Activated CD4-positive, alpha-beta T cell treated with anti-CD3 and anti-CD28 coated beads, Interleukin-2, amount 10 ng/mL, durations not matched to agents 24 days and 14 days (primary cell): ENCODE measurements around the gene ATM. TPM values are rescaled to one million over a fixed set of nuclear protein-coding genes. Genes with fewer than 3 reads are reported as not detected.
"Not testable (repeated sequence)": the region's sequence is repeated elsewhere in the genome, so short reads cannot be mapped to it uniquely, and the experiment has no call there.

Source experiments
- DNase-seq: peaks from one replicate; pipeline ENCODE4 v3.0.0; 2022
- H3K27ac Mint-ChIP-seq: one replicate; pipeline ENCODE4 v1.8.0; 2022; ENCODE audit warnings: mild to moderate bottlenecking, mixed read lengths
- H3K27me3 Mint-ChIP-seq: one replicate; pipeline ENCODE4 v1.8.0; 2022; ENCODE audit warnings: mixed read lengths
- H3K36me3 Mint-ChIP-seq: one replicate; pipeline ENCODE4 v1.8.0; 2022; ENCODE audit warnings: low read depth, mild to moderate bottlenecking, mixed read lengths
- H3K4me1 Mint-ChIP-seq: one replicate; pipeline ENCODE4 v1.8.0; 2021; ENCODE audit warnings: mixed read lengths
- H3K4me3 Mint-ChIP-seq: one replicate; pipeline ENCODE4 v1.8.0; 2022; ENCODE audit warnings: mild to moderate bottlenecking, moderate library complexity, mixed read lengths
- H3K9me3 Mint-ChIP-seq: one replicate; pipeline ENCODE4 v1.8.0; 2021; ENCODE audit warnings: mixed read lengths
- intact Hi-C: fragments of 100-400 bp; cut with micrococcal nuclease; formaldehyde crosslinking; loops from one replicate; pipeline ENCODE4 v1.15.1; 2023
- total RNA-seq: library from RNA; stranded (reverse); gene quantifications from 2 replicates; pipeline ENCODE4 v1.2.3, GENCODE V29; 2022

The ATM gene
- total RNA-seq, 1 donor from 2014 or later: 42.5 TPM

- Mint-ChIP-seq H3K27me3 (no peaks in the 10 kb centered on the region), H3K9me3 (peaks cover 13% of the 10 kb centered on the region), H3K4me1 (peaks cover 19% of the 10 kb centered on the region), H3K36me3 (peaks cover 70% of the 10 kb centered on the region), H3K4me3 (no peak overlapping the region), H3K27ac (peak overlapping the region; percentile 58)
- intact Hi-C loops: no loop called here
- no peak for DNase-seq
Observed at GRCh38 chr11:108278954-108279353, 56.1 kb downstream of the ATM start.

GRCh38 chr11:108286370-108286769 is 63.5 kb downstream of the ATM start:
- H3K36me3 Mint-ChIP-seq: peaks cover 48% of the 10 kb centered on the region
- H3K4me1 Mint-ChIP-seq: peaks cover 2% of the 10 kb centered on the region
- H3K9me3 Mint-ChIP-seq: no peaks in the 10 kb centered on the region
- intact Hi-C loops: no loop called here
- no peaks in the 10 kb centered on the region for H3K27me3 Mint-ChIP-seq
- no peak for DNase-seq
- no peak overlapping the region for H3K27ac Mint-ChIP-seq
- H3K4me3 Mint-ChIP-seq: no peak overlapping the region

- H3K36me3 Mint-ChIP-seq: peaks cover 51% of the 10 kb centered on the region
- peaks cover 2% of the 10 kb centered on the region for H3K4me1 Mint-ChIP-seq
- H3K9me3 Mint-ChIP-seq: no peaks in the 10 kb centered on the region
- DNase-seq: no peak
- H3K4me3 Mint-ChIP-seq: no peak overlapping the region
- no peak overlapping the region for H3K27ac Mint-ChIP-seq
- intact Hi-C loops: no loop called here
- H3K27me3 Mint-ChIP-seq: no peaks in the 10 kb centered on the region
Observed at GRCh38 chr11:108286956-108287355, 64.1 kb downstream of the ATM start.

GRCh38 chr11:108289066-108289465 is 66.2 kb downstream of the ATM start:
- H3K27me3 Mint-ChIP-seq, H3K27ac Mint-ChIP-seq, H3K4me3 Mint-ChIP-seq, H3K9me3 Mint-ChIP-seq, H3K4me1 Mint-ChIP-seq, DNase-seq, intact Hi-C loops: not testable (repeated sequence)
- H3K36me3 Mint-ChIP-seq: peaks cover 49% of the 10 kb centered on the region

DNA sequence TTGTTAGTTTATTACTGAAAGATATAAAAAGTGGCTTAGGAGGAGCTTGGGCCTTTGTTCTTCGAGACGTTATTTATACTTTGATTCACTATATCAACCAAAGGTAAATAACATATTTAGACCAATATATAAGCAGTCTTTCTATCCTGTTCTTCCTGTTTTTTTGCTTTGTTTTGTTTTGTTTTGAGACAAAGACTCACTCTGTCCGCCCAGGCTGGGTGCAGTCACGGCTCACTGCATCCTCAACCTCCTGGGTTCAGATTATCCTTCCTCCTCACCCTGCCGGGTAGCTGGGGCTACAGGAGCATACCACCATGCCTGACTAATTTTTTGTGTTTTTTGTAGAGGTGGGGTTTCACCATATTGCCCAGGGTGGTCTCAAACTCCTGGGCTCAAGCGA is 66.8 kb downstream of the ATM start:
- intact Hi-C loops: no loop called here
- Mint-ChIP-seq H3K27me3 (no peaks in the 10 kb centered on the region), H3K4me1 (peaks cover 2% of the 10 kb centered on the region), H3K9me3 (no peaks in the 10 kb centered on the region), H3K4me3 (no peak overlapping the region), H3K36me3 (peaks cover 47% of the 10 kb centered on the region), H3K27ac (no peak overlapping the region)
- DNase-seq: no peak

GRCh38 chr11:108293229-108293628 is 70.4 kb downstream of the ATM start:
- DNase-seq: no peak
- no peak overlapping the region for H3K27ac Mint-ChIP-seq
- no peaks in the 10 kb centered on the region for H3K9me3 Mint-ChIP-seq
- H3K36me3 Mint-ChIP-seq: peaks cover 34% of the 10 kb centered on the region
- no peak overlapping the region for H3K4me3 Mint-ChIP-seq
- no peaks in the 10 kb centered on the region for H3K27me3 Mint-ChIP-seq
- intact Hi-C loops: no loop called here
- H3K4me1 Mint-ChIP-seq: no peaks in the 10 kb centered on the region

GRCh38 chr11:108302121-108302785 is 79.4 kb downstream of the ATM start:
- Mint-ChIP-seq H3K9me3 (no peaks in the 10 kb centered on the region), H3K4me3 (no peak overlapping the region), H3K27ac (no peak overlapping the region), H3K4me1 (peaks cover 6% of the 10 kb centered on the region), H3K27me3 (no peaks in the 10 kb centered on the region), H3K36me3 (peaks cover 60% of the 10 kb centered on the region)
- no peak for DNase-seq
- intact Hi-C loops: no loop called here

GRCh38 chr11:108307751-108308150 is 84.9 kb downstream of the ATM start:
- H3K36me3 Mint-ChIP-seq: peaks cover 38% of the 10 kb centered on the region
- H3K4me1 Mint-ChIP-seq: no peaks in the 10 kb centered on the region
- no peak overlapping the region for H3K27ac Mint-ChIP-seq
- DNase-seq: no peak
- intact Hi-C loops: no loop called here
- H3K4me3 Mint-ChIP-seq: no peak overlapping the region
- H3K9me3 Mint-ChIP-seq: no peaks in the 10 kb centered on the region
- no peaks in the 10 kb centered on the region for H3K27me3 Mint-ChIP-seq

- Mint-ChIP-seq H3K4me1 (no peaks in the 10 kb centered on the region), H3K36me3 (peaks cover 40% of the 10 kb centered on the region), H3K27ac (no peak overlapping the region), H3K9me3 (no peaks in the 10 kb centered on the region), H3K27me3 (no peaks in the 10 kb centered on the region), H3K4me3 (no peak overlapping the region)
- no peak for DNase-seq
- intact Hi-C loops: no loop called here
Observed at GRCh38 chr11:108313444-108313843, 90.6 kb downstream of the ATM start.

GRCh38 chr11:108316061-108316460 is 93.2 kb downstream of the ATM start:
- intact Hi-C loops: no loop called here
- DNase-seq: no peak
- Mint-ChIP-seq H3K4me3 (no peak overlapping the region), H3K9me3 (no peaks in the 10 kb centered on the region), H3K4me1 (no peaks in the 10 kb centered on the region), H3K27me3 (no peaks in the 10 kb centered on the region), H3K36me3 (peaks cover 39% of the 10 kb centered on the region), H3K27ac (no peak overlapping the region)

DNA sequence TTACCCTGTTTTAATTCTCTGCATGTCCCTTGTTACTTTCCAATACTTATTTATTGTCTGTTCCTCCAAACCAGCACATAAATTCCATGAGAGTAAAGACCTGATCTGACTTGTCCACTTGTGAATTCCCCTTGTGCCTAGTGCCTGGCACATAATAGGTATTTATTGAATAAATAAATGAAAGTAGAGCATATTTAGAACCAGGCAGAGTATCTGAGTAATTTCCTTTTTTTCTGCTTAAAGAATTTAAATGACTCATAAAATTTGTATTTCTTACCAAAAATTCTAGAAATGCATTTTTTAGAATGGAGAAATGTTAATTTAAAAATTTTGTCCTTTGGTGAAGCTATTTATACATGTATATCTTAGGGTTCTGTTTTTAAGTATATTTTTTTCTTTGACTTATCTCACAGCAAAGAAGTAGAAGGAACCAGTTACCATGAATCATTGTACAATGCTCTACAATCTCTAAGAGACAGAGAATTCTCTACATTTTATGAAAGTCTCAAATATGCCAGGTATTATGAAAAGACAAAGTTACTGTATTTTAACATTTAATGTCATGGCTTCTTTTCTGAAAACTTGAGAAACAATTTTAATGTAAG is 96.8 kb downstream of the ATM start:
- Mint-ChIP-seq H3K27ac (no peak overlapping the region), H3K4me1 (no peaks in the 10 kb centered on the region), H3K27me3 (no peaks in the 10 kb centered on the region), H3K36me3 (peaks cover 39% of the 10 kb centered on the region), H3K4me3 (no peak overlapping the region), H3K9me3 (no peaks in the 10 kb centered on the region)
- DNase-seq: no peak
- intact Hi-C loops: no loop called here

- intact Hi-C loops: no loop called here
- H3K4me1 Mint-ChIP-seq: no peaks in the 10 kb centered on the region
- DNase-seq: no peak
- no peaks in the 10 kb centered on the region for H3K27me3 Mint-ChIP-seq
- H3K36me3 Mint-ChIP-seq: peaks cover 35% of the 10 kb centered on the region
- H3K9me3 Mint-ChIP-seq: no peaks in the 10 kb centered on the region
- no peak overlapping the region for H3K4me3 Mint-ChIP-seq
- H3K27ac Mint-ChIP-seq: no peak overlapping the region
Observed at GRCh38 chr11:108322666-108323065, 99.8 kb downstream of the ATM start.

DNA sequence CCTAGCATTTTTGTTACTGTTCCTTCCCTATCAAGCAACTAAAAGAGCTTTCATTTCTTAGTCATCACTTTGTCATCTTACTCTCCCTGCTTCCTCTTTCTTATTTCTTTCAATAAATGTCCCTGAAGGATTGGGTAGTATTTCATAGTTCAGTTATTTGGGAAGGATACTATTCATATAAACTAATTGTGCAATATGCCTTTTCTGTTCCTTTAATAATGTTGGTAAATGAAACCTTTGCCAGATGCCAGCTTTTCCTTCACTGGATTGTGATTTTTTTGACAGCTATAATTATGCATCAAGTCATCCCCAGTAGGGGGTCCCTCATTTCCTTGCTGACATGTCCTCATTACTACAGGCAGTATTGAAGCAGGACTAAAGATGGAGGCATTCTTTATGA is 101.7 kb downstream of the ATM start:
- Mint-ChIP-seq H3K36me3 (peaks cover 39% of the 10 kb centered on the region), H3K4me3 (no peak overlapping the region), H3K27ac (no peak overlapping the region), H3K4me1 (no peaks in the 10 kb centered on the region), H3K27me3 (no peaks in the 10 kb centered on the region), H3K9me3 (no peaks in the 10 kb centered on the region)
- intact Hi-C loops: no loop called here
- no peak for DNase-seq

GRCh38 chr11:108333403-108333899 is 110.6 kb downstream of the ATM start:
- Mint-ChIP-seq H3K4me3 (no peak overlapping the region), H3K27ac (no peak overlapping the region), H3K27me3 (no peaks in the 10 kb centered on the region), H3K9me3 (no peaks in the 10 kb centered on the region), H3K36me3 (peaks cover 55% of the 10 kb centered on the region), H3K4me1 (no peaks in the 10 kb centered on the region)
- DNase-seq: no peak
- intact Hi-C loops: no loop called here

DNA sequence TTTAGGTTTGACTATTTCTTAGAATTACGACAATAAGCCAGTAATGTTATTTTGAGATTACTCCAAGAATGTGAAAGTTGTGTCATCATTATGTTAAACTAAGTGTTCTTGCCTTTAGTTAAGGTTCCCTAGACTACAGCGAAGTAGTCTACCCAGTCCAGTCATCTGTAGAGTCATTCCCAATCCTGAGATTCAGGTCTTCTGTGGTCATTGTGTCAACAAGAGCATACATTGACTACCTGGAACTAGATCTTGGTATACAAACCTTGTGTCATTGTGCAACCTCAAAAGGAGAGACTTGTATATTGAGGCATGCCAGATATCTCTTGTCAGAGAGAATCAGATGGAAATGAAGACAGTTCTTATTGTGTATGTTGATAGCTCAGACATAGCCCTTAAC is 115.9 kb downstream of the ATM start:
- DNase-seq: no peak
- Mint-ChIP-seq H3K4me1 (peaks cover 6% of the 10 kb centered on the region), H3K36me3 (peaks cover 30% of the 10 kb centered on the region), H3K27ac (no peak overlapping the region), H3K9me3 (no peaks in the 10 kb centered on the region), H3K4me3 (no peak overlapping the region), H3K27me3 (no peaks in the 10 kb centered on the region)
- intact Hi-C loops: no loop called here
